Mesothelial cell of epicardium (in vitro differentiated cells): ENCODE results near the gene ADIG. TPM values are rescaled to one million over a fixed set of nuclear protein-coding genes. Genes with fewer than 3 reads are reported as not detected.

Experiments
- DNase-seq, 2 experiments: peaks; one replicate each; pipeline ENCODE4 v3.0.0; 2021; ENCODE audit warnings: low spot score in 2 of 2; ENCODE audit not compliant: unreplicated experiment in 2 of 2
- H3K27ac Mint-ChIP-seq: 2 replicates; pipeline ENCODE4 v1.8.0; 2021; ENCODE audit warnings: mixed read lengths
- H3K27me3 Mint-ChIP-seq: 2 replicates; pipeline ENCODE4 v1.8.0; 2021; ENCODE audit warnings: low read depth, mixed read lengths
- H3K36me3 Mint-ChIP-seq: 2 replicates; pipeline ENCODE4 v1.8.0; 2021; ENCODE audit warnings: mixed read lengths
- H3K4me1 Mint-ChIP-seq: 2 replicates; pipeline ENCODE4 v1.8.0; 2021; ENCODE audit warnings: mixed read lengths
- H3K4me3 Mint-ChIP-seq: 2 replicates; pipeline ENCODE4 v1.8.0; 2021; ENCODE audit warnings: mild to moderate bottlenecking, moderate library complexity, mixed read lengths
- H3K9me3 Mint-ChIP-seq: 2 replicates; pipeline ENCODE4 v1.8.0; 2021; ENCODE audit warnings: mixed read lengths
- total RNA-seq: library from RNA; stranded (reverse); gene quantifications from 3 replicates; pipeline ENCODE4 v1.2.1, GENCODE V29; 2021
- TF ChIP-seq, protein P1 (sequence below): fragments of 200-600 bp; sonication (generic); IDR thresholded peaks from one replicate; pipeline ENCODE4 v1.5.0; 2021; ENCODE audit warnings: antibody characterized with exemption; ENCODE audit not compliant: unreplicated experiment

ADIG gene
- total RNA-seq, 1 donor from 2014 or later: not detected

GRCh38 chr20:38551056-38551626, 29.9 kb upstream of the ADIG start:
- TF ChIP-seq, protein P1, sequence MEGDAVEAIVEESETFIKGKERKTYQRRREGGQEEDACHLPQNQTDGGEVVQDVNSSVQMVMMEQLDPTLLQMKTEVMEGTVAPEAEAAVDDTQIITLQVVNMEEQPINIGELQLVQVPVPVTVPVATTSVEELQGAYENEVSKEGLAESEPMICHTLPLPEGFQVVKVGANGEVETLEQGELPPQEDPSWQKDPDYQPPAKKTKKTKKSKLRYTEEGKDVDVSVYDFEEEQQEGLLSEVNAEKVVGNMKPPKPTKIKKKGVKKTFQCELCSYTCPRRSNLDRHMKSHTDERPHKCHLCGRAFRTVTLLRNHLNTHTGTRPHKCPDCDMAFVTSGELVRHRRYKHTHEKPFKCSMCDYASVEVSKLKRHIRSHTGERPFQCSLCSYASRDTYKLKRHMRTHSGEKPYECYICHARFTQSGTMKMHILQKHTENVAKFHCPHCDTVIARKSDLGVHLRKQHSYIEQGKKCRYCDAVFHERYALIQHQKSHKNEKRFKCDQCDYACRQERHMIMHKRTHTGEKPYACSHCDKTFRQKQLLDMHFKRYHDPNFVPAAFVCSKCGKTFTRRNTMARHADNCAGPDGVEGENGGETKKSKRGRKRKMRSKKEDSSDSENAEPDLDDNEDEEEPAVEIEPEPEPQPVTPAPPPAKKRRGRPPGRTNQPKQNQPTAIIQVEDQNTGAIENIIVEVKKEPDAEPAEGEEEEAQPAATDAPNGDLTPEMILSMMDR: no peak
- Mint-ChIP-seq H3K9me3 (no peaks in the 10 kb centered on the region), H3K4me3 (no peak overlapping the region), H3K27ac (no peak overlapping the region), H3K27me3 (no peaks in the 10 kb centered on the region), H3K4me1 (no peaks in the 10 kb centered on the region), H3K36me3 (peaks cover 31% of the 10 kb centered on the region)
- no peak for DNase-seq

GRCh38 chr20:38554986-38555385, 26.0 kb upstream of the ADIG start:
- H3K27me3 Mint-ChIP-seq: no peaks in the 10 kb centered on the region
- H3K4me3 Mint-ChIP-seq: no peak overlapping the region
- no peak for DNase-seq
- no peak overlapping the region for H3K27ac Mint-ChIP-seq
- TF ChIP-seq, protein P1: no peak
- peaks cover 39% of the 10 kb centered on the region for H3K36me3 Mint-ChIP-seq
- peaks cover 4% of the 10 kb centered on the region for H3K9me3 Mint-ChIP-seq
- peaks cover 15% of the 10 kb centered on the region for H3K4me1 Mint-ChIP-seq

GRCh38 chr20:38555395-38555794, 25.6 kb upstream of the ADIG start:
- TF ChIP-seq, protein P1: no peak
- Mint-ChIP-seq H3K27ac (no peak overlapping the region), H3K4me1 (peaks cover 19% of the 10 kb centered on the region), H3K4me3 (no peak overlapping the region), H3K9me3 (peaks cover 4% of the 10 kb centered on the region), H3K27me3 (no peaks in the 10 kb centered on the region), H3K36me3 (peaks cover 42% of the 10 kb centered on the region)
- no peak for DNase-seq

DNA sequence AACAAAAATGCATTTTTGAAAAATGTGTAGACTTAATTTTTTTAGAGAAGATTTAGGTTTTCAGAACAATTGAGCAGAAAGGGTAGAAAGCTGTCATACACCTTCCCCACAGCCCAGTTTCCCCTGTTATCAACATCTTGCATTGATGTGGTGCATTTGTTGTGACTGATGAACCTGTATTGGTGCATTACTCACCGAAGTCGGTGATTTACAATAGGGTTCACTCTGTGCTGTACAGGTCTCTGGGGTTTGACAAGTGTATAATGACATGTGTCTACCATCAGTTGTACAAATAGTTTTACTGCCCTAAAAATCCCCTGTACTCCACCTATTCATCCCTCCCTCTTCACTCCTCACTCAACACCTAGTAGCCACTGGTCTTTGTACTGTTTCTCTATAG, 23.8 kb upstream of the ADIG start:
- Mint-ChIP-seq H3K9me3 (peaks cover 4% of the 10 kb centered on the region), H3K36me3 (peaks cover 48% of the 10 kb centered on the region), H3K4me3 (no peak overlapping the region), H3K27ac (no peak overlapping the region), H3K27me3 (no peaks in the 10 kb centered on the region), H3K4me1 (peaks cover 21% of the 10 kb centered on the region)
- TF ChIP-seq, protein P1: no peak
- DNase-seq: no peak

DNA sequence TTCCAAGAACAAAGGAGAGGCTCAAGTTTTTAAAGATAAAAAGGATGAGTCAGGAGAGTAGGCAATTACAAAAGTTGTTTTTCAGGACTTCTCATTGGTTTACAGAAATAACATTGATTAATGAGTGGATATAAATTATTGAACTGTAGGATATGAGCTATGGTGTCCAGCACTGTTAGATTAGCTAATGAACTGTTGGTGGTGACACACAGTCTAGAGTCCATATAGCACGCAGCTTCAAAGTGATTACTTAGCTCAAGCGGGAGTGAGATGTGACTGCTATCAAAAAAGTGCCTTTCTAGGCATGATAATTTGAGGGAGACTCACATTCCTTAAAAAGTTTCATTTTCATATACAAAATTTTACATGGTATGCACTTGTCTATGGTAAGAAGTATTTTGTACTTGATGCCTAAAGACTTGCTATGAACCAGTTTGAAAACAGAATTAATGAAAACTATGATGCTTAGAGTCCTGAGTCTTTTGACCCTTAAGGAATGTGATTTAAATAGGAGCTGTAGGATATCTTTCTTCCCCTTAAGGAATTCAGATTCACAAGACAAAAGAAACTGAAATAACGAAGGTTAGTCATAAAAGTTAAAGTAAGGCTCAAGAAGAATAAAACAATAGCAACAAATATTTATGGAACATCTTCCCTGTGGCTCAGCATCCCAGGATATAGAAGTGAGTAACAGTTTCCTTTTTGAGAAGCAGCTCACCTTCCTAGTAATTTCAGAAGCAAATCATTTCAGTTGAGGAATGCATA, 22.2 kb upstream of the ADIG start:
- H3K9me3 Mint-ChIP-seq: peaks cover 4% of the 10 kb centered on the region
- peaks cover 21% of the 10 kb centered on the region for H3K4me1 Mint-ChIP-seq
- H3K27me3 Mint-ChIP-seq: no peaks in the 10 kb centered on the region
- peaks cover 53% of the 10 kb centered on the region for H3K36me3 Mint-ChIP-seq
- H3K27ac Mint-ChIP-seq: peak overlapping the region; percentile 39
- TF ChIP-seq, protein P1: no peak
- H3K4me3 Mint-ChIP-seq: no peak overlapping the region
- no peak for DNase-seq
